Measurements from ENCODE around the gene IL27RA. TPM values are rescaled to one million over a fixed set of nuclear protein-coding genes. Genes with fewer than 3 reads are reported as not detected.
A peak's percentile ranks its signal among the peaks of the same experiment; 100 is the strongest.
"Not testable (repeated sequence)": the region's sequence is repeated elsewhere in the genome, so short reads cannot be mapped to it uniquely, and the experiment has no call there.

IL27RA gene
- total and polyA plus RNA-seq, 3 donors from 2014 or later = 3.5 to 5.2 (median 4.9) TPM

DNA sequence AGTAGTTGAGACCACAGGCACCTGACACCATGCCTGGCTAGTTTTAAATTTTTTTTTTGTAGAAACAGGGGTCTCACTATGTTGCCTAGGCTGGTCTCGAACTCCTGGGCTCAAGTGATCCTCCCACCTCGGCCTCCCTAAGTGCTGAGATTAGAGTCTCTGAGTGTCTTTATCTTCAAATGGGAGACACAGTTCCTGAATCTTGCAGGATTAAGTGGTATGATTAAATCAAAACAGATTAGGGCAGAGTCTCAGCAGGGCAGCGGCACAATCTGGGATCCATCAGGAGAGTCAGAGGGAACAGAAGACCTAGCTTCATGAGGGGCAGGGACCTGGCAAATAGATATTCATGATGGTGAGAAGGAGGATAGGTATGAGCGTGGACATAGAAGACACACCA, 2.7 kb upstream of the IL27RA start:
- TF ChIP-seq POLR2A (IDR thresholded peaks at IDR 0.05) = no peak
- TF ChIP-seq CTCF (IDR thresholded peaks at IDR 0.05) = no peak
- no peak for DNase-seq
- WGBS, 2 donors = 74 to 80% methylated on average over 4 of the region's 4 CpGs
- no peaks in the 10 kb centered on the region for H3K36me3 ChIP-seq (ENCODE audit: low read depth, missing control alignments)
- intact Hi-C loops (cut with DNase I; ENCODE audit: low total_unique reads) = no loop called here
- H3K9me3 ChIP-seq = no peaks in the 10 kb centered on the region
- H3K4me1 ChIP-seq = peaks cover 9% of the 10 kb centered on the region
- H3K4me3 ChIP-seq = no peak overlapping the region
- H3K27me3 ChIP-seq = no peaks in the 10 kb centered on the region
- H3K27ac ChIP-seq = no peak overlapping the region

DNA sequence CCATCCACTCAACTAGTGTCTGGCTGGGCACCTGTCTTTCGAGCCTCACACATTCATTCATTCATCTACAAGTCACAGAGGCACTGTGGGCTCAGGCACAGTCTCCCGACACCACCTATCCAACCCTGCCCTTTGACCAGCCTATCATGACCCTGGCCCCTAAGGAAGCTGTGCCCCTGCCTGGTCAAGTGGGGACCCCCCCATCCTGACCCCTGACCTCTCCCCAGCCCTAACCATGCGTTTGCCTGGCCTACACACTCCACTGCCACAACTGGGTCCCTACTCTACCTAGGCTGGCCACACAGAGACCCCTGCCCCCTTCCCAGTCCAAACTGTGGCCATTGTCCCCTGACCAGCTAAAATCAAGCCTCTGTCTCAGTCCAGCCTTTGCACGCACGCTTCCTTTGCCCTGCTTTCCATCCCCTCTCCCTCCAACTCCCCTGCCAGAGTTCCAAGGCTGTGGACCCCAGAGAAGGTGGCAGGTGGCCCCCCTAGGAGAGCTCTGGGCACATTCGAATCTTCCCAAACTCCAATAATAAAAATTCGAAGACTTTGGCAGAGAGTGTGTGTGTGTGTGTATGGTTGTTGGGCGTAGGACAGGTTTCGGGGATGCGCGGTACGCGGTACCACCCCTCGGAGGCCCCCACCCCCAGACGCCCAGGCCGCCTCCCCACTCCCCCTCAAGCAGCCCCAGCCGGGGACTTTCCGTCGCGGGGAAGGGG, 404 bp upstream of the IL27RA start:
- Histone ChIP-seq H3K4me3 (peak overlapping the region; percentile 55 to 73), H3K36me3 (ENCODE audit: low read depth, missing control alignments) (no peaks in the 10 kb centered on the region), H3K9me3 (no peaks in the 10 kb centered on the region), H3K4me1 (peaks cover 9% of the 10 kb centered on the region), H3K27ac (peak overlapping the region; percentile 80 to 81), H3K27me3 (no peaks in the 10 kb centered on the region)
- TF ChIP-seq POLR2A (IDR thresholded peaks at IDR 0.05) (no peak), CTCF (IDR thresholded peaks at IDR 0.05) (no peak)
- 20 to 62% methylated on average over 5 to 20 of the region's 20 CpGs for WGBS, 2 donors
- no peak for DNase-seq
- intact Hi-C loops (cut with DNase I; ENCODE audit: low total_unique reads) = no loop called here

GRCh38 chr19:14033946-14034345, 2.4 kb downstream of the IL27RA start:
- TF ChIP-seq CTCF (IDR thresholded peaks at IDR 0.05) (no peak), POLR2A (IDR thresholded peaks at IDR 0.05) (no peak)
- intact Hi-C loops (cut with DNase I; ENCODE audit: low total_unique reads) = no loop called here
- Histone ChIP-seq H3K4me3 (no peak overlapping the region), H3K27me3 (no peaks in the 10 kb centered on the region), H3K27ac (no peak overlapping the region), H3K4me1 (peaks cover 9% of the 10 kb centered on the region), H3K9me3 (no peaks in the 10 kb centered on the region), H3K36me3 (ENCODE audit: low read depth, missing control alignments) (no peaks in the 10 kb centered on the region)
- WGBS, 2 donors = 96 to 98% methylated on average over 2 of the region's 2 CpGs
- no peak for DNase-seq

DNA sequence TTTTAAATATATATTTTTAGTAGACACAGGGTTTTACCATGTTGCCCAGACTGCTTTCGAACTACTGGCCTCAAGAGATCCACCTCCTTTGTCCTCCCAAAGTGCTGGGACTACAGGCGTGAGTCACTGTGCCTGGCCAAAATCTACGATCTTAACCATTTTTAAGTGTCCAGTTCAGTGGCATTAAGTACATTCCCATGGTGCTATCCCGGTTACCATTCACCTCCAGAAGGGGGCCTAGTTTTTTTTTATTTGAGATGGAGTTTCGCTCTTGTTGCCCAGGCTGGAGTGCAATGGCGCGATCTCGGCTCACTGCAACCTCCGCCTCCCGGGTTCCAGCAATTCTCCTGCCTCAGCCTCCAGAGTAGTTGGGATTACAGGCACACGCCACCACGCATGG, 3.6 kb downstream of the IL27RA start:
- H3K36me3 ChIP-seq (ENCODE audit: low read depth, missing control alignments); intact Hi-C loops (cut with DNase I; ENCODE audit: low total_unique reads); H3K9me3 ChIP-seq; DNase-seq; H3K27me3 ChIP-seq; H3K4me3 ChIP-seq; H3K4me1 ChIP-seq; H3K27ac ChIP-seq: not testable (repeated sequence)
- WGBS, 2 donors = 92 to 95% methylated on average over 12 of the region's 12 CpGs

DNA sequence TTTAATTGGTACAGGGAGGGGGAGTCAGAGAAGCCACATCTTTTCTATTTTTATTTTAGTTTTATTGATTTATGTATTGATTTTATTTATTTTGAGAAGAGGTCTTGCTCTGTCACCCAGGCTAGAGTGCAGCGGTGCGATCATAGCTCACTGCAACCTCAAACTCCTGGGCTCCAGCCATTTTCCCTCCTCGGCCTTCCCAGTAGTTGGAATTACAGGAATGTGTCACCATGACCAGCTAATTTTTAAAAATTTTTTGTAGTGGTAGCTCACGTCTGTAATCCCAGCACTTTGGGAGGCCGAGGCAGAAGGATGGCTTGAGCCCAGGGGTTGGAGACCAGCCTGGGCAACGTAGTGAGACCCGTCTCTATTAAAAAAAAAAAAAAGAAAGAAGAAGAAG, 4.1 kb downstream of the IL27RA start:
- DNase-seq = no peak
- H3K27me3 ChIP-seq = no peaks in the 10 kb centered on the region
- 71 to 84% methylated on average over 7 of the region's 7 CpGs for WGBS, 2 donors
- no peak overlapping the region for H3K27ac ChIP-seq
- H3K4me1 ChIP-seq = peaks cover 9% of the 10 kb centered on the region
- TF ChIP-seq POLR2A (IDR thresholded peaks at IDR 0.05) (no peak), CTCF (IDR thresholded peaks at IDR 0.05) (no peak)
- no peaks in the 10 kb centered on the region for H3K36me3 ChIP-seq (ENCODE audit: low read depth, missing control alignments)
- no peaks in the 10 kb centered on the region for H3K9me3 ChIP-seq
- intact Hi-C loops (cut with DNase I; ENCODE audit: low total_unique reads) = no loop called here
- H3K4me3 ChIP-seq = no peak overlapping the region

Data from testis (tissue), 3 donors.